Sigmoid colon (tissue), 7 donors: ENCODE results near the gene ISOC2. TPM values are rescaled to one million over a fixed set of nuclear protein-coding genes. Genes with fewer than 3 reads are reported as not detected.
"Not testable (repeated sequence)": the region's sequence is repeated elsewhere in the genome, so short reads cannot be mapped to it uniquely, and the experiment has no call there.

Experiments used
- DNase-seq: peaks from one replicate; pipeline ENCODE4 v3.0.0-alpha.2; 2019
- H3K27ac ChIP-seq, 4 donors: fragments of 200-600 bp; sonication (generic); one replicate each; pipeline ENCODE4 v1.5.1; 2016 to 2019; ENCODE audit warnings: mild to moderate bottlenecking in 1 of 4
- H3K27me3 ChIP-seq, 3 donors: fragments of 200-600 bp; sonication (generic); one replicate each; pipeline ENCODE4 v1.5.1; 2019; ENCODE audit warnings: mild to moderate bottlenecking in 1 of 3
- H3K36me3 ChIP-seq, 4 donors: fragments of 200-600 bp; sonication (generic); one replicate each; pipeline ENCODE4 v1.5.1; 2016 to 2019
- H3K4me1 ChIP-seq, 4 donors: fragments of 200-600 bp; sonication (generic); one replicate each; pipeline ENCODE4 v1.5.1; 2017 to 2019
- H3K4me3 ChIP-seq, 4 donors: fragments of 200-600 bp; sonication (generic); one replicate each; pipeline ENCODE4 v1.5.1; 2017 to 2019; ENCODE audit warnings: mild to moderate bottlenecking in 2 of 4, moderate library complexity in 1 of 4
- H3K9me3 ChIP-seq, 4 donors: fragments of 200-600 bp in 3 of 4; sonication (generic) in 3 of 4; one replicate each; pipeline versions ENCODE4 v1.5.1 to v1.6.1; 2013 to 2019
- CTCF ChIP-seq, 4 experiments: fragments of 450-650 bp in 3 of 4; fragments of 200-600 bp in 1 of 4; IDR thresholded peaks; one replicate each; pipeline ENCODE4 v1.5.1; 2016 to 2019; ENCODE audit warnings: antibody characterized with exemption in 4 of 4, mild to moderate bottlenecking in 3 of 4, moderate library complexity in 2 of 4
- EP300 ChIP-seq, 4 donors: sonication (generic); formaldehyde crosslinking; IDR thresholded peaks; one replicate each; pipeline ENCODE4 v1.6.1; 2017; ENCODE audit warnings: antibody characterized with exemption in 4 of 4
- POLR2A ChIP-seq, 2 donors: fragments of 450-650 bp; IDR thresholded peaks; one replicate each; pipeline ENCODE4 v1.6.1; 2016; ENCODE audit warnings: antibody characterized with exemption in 2 of 2, mild to moderate bottlenecking in 2 of 2, moderate library complexity in 2 of 2
- POLR2AphosphoS5 ChIP-seq, 4 donors: sonication (generic); formaldehyde crosslinking; IDR thresholded peaks; one replicate each; pipeline ENCODE4 v1.6.1; 2017; ENCODE audit warnings: antibody characterized with exemption in 4 of 4
- WGBS, 2 donors: extraction: QIAGEN DNeasy Blood & Tissue Kit; methylation state at CpG; one replicate each; pipeline ENCODE4 v1.1.7; 2013; 5-methylcytosine and 5-hydroxymethylcytosine counted together
- intact Hi-C: fragments of 100-400 bp; cut with DNase I; formaldehyde crosslinking; loops from one replicate; pipeline ENCODE4 v1.15.1; 2023
- polyA plus RNA-seq, 3 donors: library from polyadenylated mRNA; stranded (reverse); fragments of 200-250 nt; gene quantifications; one replicate each; pipeline ENCODE4 v1.2.3, GENCODE V29; 2013
- total RNA-seq, 4 donors: library from RNA; depleted of rRNA; stranded (reverse); fragments of >200 nt; gene quantifications; one replicate each; pipeline ENCODE4 v1.1.0, GENCODE V29; 2016
- donor health status: healthy with polysubstance abuse.
- donor health status: Bipolar disorder and iron deficiency.
- donor health status: healthy.

The ISOC2 gene
- total and polyA plus RNA-seq, 7 donors: 90.3 to 173 (median 114) TPM

- no peak overlapping the region for H3K4me3 ChIP-seq
- WGBS, 2 donors: 30 to 36% methylated on average over 16 of the region's 16 CpGs
- intact Hi-C loops: no loop called here
- peaks cover 0 to 23% (median 22%) of the 10 kb centered on the region in 4 donors for H3K4me1 ChIP-seq
- peaks cover 0 to 7% (median 0%) of the 10 kb centered on the region in 4 donors for H3K36me3 ChIP-seq
- H3K27me3 ChIP-seq: peaks cover 33 to 56% (median 37%) of the 10 kb centered on the region in 3 donors
- TF ChIP-seq POLR2AphosphoS5 (IDR thresholded peaks at IDR 0.05) (no peak), CTCF (IDR thresholded peaks at IDR 0.05) (no peak), EP300 (IDR thresholded peaks at IDR 0.05) (no peak), POLR2A (IDR thresholded peaks at IDR 0.05) (no peak)
- H3K9me3 ChIP-seq: no peaks in the 10 kb centered on the region
- DNase-seq: no peak
- no peak overlapping the region for H3K27ac ChIP-seq
These were observed 12.0 kb downstream of the ISOC2 start for GRCh38 chr19:55449469-55449868.

GRCh38 chr19:55448175-55448490, 13.3 kb downstream of the ISOC2 start:
- peaks cover 0 to 23% (median 21%) of the 10 kb centered on the region in 4 donors for H3K4me1 ChIP-seq
- intact Hi-C loops, H3K9me3 ChIP-seq, H3K27ac ChIP-seq, H3K36me3 ChIP-seq, H3K4me3 ChIP-seq, DNase-seq: not testable (repeated sequence)
- 79 to 94% methylated on average over 5 of the region's 5 CpGs for WGBS, 2 donors
- H3K27me3 ChIP-seq: peaks cover 45 to 70% (median 51%) of the 10 kb centered on the region in 3 donors

- Histone ChIP-seq H3K4me1 (peaks cover 0 to 22% (median 21%) of the 10 kb centered on the region in 4 donors), H3K9me3 (no peaks in the 10 kb centered on the region), H3K36me3 (no peaks in the 10 kb centered on the region), H3K4me3 (no peak overlapping the region), H3K27ac (no peak overlapping the region), H3K27me3 (peaks cover 49 to 71% (median 54%) of the 10 kb centered on the region in 3 donors)
- intact Hi-C loops: no loop called here
- DNase-seq: no peak
- TF ChIP-seq CTCF (IDR thresholded peaks at IDR 0.05) (no peak), POLR2AphosphoS5 (IDR thresholded peaks at IDR 0.05) (no peak), POLR2A (IDR thresholded peaks at IDR 0.05) (no peak), EP300 (IDR thresholded peaks at IDR 0.05) (no peak)
- WGBS, 2 donors: 27 to 43% methylated on average over 16 of the region's 16 CpGs
These were observed 13.8 kb downstream of the ISOC2 start for GRCh38 chr19:55447421-55448174.

GRCh38 chr19:55446060-55446459, 15.4 kb downstream of the ISOC2 start:
- Histone ChIP-seq H3K4me1 (peaks cover 0 to 18% (median 17%) of the 10 kb centered on the region in 4 donors), H3K4me3 (no peak overlapping the region), H3K9me3 (no peaks in the 10 kb centered on the region), H3K36me3 (no peaks in the 10 kb centered on the region), H3K27ac (no peak overlapping the region), H3K27me3 (peaks cover 47 to 71% (median 52%) of the 10 kb centered on the region in 3 donors)
- WGBS, 2 donors: 65 to 70% methylated on average over 8 of the region's 8 CpGs
- intact Hi-C loops: no loop called here
- no peak for TF ChIP-seq POLR2A (IDR thresholded peaks at IDR 0.05)
- TF ChIP-seq EP300 (IDR thresholded peaks at IDR 0.05): no peak
- no peak for TF ChIP-seq CTCF (IDR thresholded peaks at IDR 0.05)
- no peak for TF ChIP-seq POLR2AphosphoS5 (IDR thresholded peaks at IDR 0.05)
- DNase-seq: no peak

GRCh38 chr19:55444646-55445045, 16.8 kb downstream of the ISOC2 start:
- Histone ChIP-seq H3K27ac (no peak overlapping the region), H3K4me3 (no peak overlapping the region), H3K36me3 (no peaks in the 10 kb centered on the region), H3K9me3 (no peaks in the 10 kb centered on the region), H3K27me3 (peaks cover 53 to 75% (median 58%) of the 10 kb centered on the region in 3 donors), H3K4me1 (peaks cover 0 to 25% (median 21%) of the 10 kb centered on the region in 4 donors)
- DNase-seq: no peak
- 46 to 47% methylated on average over 11 of the region's 11 CpGs for WGBS, 2 donors
- intact Hi-C loops: no loop called here
- TF ChIP-seq POLR2A (IDR thresholded peaks at IDR 0.05) (no peak), POLR2AphosphoS5 (IDR thresholded peaks at IDR 0.05) (no peak), CTCF (IDR thresholded peaks at IDR 0.05) (no peak), EP300 (IDR thresholded peaks at IDR 0.05) (no peak)
